ENCODE results near the gene DNAH6.

The DNAH6 gene

GRCh38 chr2:84805250-84805958 is 289.1 kb downstream of the DNAH6 start:
- no peak for DNase-seq

- peak; percentile 41 for DNase-seq
These were observed 290.8 kb downstream of the DNAH6 start for GRCh38 chr2:84807063-84807485.

DNA sequence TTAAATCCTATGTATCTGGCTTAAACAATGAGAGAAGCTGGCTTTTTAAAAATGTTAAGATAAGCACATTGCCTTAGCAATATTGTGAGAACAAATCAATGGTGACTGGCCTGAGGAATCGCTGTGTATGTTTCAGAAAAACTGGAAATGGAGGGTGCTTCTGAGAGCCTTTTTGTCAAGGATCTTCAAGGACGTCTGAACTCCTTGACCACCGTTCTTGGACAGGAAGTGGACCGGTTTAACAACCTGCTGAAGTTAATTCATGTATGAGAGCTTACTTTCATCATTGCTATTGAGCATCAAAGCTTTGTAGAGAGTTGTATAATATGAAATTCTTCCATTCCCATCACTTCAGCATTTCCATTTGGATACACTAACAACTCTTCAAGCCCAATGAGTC is 292.0 kb downstream of the DNAH6 start:
- no peak for DNase-seq

GRCh38 chr2:84811839-84812431 is 295.6 kb downstream of the DNAH6 start:
- no peak for DNase-seq

DNA sequence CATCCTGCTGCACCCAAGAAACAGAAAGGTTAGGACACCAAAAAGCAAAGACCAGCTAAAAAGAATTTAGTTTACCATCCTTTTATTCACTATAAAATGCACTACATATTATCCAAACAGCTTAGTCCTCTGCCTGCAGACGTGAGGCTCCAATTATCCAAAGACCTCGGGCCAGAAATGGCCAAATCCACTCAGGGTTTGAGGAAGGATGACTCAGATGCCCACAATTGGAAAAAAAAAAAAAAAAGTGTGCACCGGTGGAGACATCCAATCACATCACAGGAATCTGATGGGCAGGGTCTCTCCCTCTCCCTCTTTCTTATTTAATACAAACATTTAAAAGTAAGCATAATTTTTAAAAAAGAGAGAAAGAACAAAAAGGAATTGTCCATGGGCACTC is 298.8 kb downstream of the DNAH6 start:
- DNase-seq, result no peak

DNA sequence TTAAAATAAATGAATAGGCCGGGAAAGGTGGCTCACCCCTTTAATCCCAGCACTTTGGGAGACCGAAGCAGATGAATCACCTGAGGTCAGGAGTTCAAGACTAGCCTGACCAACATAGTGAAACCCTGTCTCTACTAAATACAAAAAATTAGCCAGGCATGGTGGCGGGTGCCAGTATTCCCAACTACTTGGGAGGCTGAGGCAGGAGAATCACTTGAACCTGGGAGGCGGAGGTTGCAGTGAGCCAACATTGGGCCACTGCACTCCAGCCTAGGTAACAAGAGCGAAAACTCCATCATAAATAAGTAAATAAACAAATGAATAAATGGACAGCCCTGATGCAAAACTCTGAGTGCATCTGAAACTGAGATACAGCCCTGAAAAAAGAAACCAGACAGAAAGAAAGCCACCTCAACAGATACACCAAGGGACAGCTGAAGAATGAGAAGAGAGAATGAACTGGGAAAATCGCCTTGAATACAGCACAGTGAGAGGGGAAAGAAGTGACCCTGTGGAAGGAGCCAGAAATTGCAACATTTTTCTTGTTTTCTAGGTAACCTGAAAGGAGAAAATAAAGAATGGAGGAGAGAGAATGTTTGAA is 300.2 kb downstream of the DNAH6 start:
- DNase-seq, result no peak

GRCh38 chr2:84817239-84817655 is 300.9 kb downstream of the DNAH6 start:
- no peak for DNase-seq

- DNase-seq, result no peak
These were observed 305.5 kb downstream of the DNAH6 start for GRCh38 chr2:84821806-84822205.

DNA sequence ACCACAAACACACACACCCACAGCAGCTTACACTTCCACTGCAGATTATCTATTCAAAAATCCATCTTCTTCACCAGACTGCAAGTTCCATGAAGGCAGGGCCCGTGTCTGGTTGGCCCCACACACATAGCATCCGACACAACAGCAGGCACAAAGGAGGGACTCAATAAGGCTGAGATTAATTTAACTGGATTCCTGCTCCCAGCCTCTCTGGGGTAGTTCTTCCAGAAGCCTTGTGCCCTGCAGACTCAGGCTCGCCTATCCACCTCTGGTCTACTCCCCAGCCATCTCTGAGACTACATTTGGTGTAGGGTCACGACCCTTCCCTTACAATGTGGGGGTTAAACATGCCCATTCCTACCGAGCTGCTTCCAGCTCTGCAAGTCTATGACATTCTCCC is 306.9 kb downstream of the DNAH6 start:
- DNase-seq, result no peak

DNA sequence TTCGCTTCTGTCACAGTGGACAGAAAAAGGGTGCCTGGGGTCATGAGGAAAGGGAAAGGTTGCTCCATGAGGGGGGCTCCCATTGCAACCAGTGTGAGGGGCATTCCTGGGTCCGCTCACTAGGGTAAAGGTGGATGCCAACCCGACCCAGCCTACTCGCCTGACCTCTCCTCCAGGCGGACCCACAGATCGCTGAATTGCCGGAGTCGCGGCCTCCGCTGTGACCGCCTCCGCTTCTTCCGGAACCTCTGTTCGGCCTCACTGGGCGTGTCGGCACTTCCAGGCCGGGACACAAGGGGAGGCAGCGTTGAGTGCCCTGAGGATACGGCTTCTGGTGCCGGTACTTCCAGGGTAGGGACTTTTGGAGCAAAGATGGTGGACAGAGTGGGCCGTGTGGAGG is 307.5 kb downstream of the DNAH6 start:
- no peak for DNase-seq

GRCh38 chr2:84827978-84828575 is 311.8 kb downstream of the DNAH6 start:
- no peak for DNase-seq

- no peak for DNase-seq
These were observed 313.4 kb downstream of the DNAH6 start for GRCh38 chr2:84829693-84830092.

DNA sequence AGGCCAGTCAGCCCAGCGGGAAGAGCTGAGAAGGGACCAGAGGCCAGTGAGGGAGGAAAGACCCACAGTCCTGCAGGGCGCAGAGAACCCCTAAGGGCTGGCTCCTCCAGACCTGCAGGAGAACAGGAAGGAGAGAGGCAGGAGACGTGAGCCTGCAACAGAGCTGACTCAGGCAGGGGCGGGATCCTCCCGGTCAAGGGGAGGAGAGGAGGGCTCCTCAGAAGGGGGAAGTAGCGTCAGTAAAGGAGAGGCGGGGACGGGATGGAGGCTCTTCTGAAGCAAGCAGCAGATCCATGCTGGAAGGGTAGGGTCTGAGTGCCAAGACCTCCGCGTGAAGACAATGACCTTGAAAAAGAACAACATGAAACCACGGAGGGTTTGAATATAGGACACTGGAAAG is 313.8 kb downstream of the DNAH6 start:
- DNase-seq, result peak; percentile 40

DNA sequence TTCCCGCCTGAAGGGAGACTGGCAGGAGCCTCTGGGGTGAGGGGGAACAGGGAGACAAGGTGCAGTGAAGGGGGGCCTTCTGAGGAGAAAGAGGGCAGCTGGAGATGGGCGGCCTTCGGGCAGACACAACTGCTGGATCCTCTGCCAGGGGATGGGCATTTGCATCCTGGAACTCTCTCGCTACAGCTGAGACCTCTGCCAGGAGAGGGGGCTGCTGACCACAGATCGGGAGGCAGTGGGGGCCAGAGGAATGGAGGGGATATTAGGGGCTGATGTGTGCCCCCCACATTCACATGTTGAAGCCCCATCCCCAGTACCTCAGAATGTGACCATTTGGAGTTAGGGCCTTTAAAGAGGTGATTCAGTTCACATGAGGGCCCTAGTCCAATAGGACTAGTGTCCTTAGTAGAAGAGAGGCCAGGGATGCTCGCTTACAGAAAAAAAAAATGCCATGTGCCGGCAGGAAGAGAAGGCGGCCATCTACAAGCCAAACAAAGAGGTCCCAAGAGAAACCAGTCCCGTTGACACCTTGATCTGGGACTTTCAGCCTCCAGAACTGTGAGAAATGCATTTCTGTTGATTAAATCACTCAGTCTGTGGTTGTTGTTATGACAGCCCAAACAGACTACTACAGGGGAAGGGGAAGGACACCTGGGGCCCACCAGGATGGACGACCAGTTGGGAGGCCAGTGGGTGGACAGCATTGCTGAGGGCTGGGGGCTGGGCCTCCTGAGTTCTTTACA is 314.6 kb downstream of the DNAH6 start:
- no peak for DNase-seq

DNA sequence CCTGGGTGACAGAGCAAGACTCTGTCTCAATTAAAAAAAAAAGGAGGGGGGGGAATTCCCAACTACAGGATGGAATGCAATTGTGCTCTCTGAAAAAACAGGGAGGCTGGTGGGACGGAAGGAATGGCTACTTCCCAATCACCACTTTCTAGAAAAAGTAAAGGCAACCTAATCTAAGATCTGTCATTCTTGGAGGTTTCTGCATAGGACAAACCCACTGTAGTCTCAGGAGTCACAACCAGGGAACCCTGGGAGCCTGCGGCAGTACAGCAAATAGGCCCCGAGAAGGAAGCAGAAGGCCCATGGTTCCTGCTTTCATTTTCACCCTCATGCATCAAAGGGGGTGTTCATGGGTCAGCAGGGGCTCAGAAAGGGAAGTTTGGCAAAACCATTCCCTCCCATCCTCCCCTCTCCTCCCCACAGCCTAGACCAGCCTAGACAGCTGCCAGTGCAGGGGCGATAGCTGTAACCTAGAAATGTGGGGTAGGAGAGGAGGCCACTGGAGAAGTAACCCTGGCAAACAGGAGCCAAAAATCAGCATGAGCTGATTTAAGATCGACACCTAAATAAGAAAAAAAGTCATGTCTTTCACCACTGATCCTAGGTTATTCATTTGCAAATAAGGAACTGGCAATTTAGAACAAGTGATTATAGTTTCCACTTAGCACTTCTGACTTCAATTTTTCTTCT is 316.6 kb downstream of the DNAH6 start:
- DNase-seq, result no peak

DNA sequence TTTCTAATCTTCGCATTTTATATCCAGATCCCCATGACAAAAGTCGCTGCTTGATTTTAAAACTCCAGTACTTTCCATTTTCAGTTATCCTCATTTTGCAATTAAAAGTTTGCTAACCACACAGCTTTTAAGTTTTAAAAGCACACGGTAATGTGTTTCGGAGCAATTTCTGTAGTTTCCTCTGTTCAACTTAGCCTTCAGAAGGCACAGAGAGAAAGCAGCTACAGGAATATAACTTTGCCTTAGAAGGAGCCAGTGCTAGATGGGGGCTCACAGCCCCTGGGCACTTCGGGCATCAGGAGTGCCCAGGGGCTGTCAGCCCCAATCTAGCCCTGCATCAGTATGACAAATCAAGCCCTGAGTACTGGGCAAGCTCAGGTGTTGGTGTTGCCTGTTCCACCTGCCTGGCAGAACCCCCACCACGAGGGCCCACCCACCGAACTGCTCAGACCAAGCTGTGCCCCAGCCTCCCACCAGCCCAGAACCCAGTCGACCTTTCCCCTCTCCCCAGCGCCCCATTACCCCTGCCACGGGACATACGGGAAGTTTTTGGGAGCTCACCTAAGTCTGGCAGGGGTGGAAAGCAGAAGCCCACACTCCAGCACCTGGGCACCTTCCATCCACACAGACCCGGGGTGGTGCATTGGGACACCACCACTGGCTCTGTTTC is 317.3 kb downstream of the DNAH6 start:
- DNase-seq, result no peak

GRCh38 chr2:84836215-84836614 is 319.9 kb downstream of the DNAH6 start:
- no peak for DNase-seq

DNA sequence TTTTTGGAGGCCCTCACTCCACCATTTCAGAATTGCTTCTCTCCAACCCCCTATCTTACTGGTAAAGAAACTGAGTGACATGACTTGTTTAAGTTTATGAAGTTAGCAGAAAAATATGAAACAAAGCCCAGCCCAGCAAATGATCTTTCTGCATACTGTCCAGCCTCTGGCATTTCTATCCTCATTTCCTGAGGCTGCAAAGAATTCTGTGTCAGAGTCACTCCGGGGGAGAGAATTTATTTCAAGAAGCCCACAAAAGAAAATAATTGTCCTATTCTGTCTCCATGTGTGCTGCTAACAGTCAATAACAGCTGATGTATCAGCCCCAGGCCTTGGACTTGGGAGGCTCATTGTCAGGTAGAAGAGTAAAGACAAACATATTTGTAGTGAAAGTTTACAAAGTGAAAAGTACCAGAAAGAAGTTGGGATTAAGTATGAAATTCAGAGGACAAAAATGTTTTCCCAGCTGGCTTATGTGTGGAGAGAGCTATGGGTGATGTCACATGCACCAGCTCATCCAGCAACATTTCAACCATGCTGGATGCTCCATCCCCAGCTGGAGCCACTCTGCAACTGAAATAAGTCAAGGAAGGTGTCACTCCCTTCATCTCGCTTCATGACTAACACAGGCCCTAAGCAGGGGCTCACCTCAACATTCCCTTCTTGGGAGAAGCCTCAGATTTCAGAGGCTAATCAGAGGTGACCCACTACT is 322.3 kb downstream of the DNAH6 start:
- DNase-seq, result no peak

GRCh38 chr2:84839851-84840250 is 323.6 kb downstream of the DNAH6 start:
- DNase-seq, result no peak

DNA sequence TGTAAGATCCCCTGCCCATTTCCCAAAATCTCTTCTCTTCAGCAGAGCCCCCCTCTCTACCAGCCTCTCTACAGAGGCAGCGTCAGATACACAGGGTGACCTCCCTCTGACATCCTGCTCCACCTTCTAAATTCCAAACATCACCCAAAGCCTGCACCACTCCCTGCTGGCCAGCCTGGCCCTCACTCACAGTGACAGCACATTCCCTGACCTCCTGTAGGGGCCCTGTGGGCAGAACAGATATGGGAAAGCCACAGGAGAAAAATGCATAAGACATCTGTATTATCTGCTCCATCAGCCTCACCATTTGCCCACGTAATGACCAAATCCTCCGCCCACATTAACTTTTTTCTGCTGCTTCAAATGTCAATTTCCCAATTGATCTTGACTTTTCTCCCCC is 324.0 kb downstream of the DNAH6 start:
- DNase-seq, result no peak

DNA sequence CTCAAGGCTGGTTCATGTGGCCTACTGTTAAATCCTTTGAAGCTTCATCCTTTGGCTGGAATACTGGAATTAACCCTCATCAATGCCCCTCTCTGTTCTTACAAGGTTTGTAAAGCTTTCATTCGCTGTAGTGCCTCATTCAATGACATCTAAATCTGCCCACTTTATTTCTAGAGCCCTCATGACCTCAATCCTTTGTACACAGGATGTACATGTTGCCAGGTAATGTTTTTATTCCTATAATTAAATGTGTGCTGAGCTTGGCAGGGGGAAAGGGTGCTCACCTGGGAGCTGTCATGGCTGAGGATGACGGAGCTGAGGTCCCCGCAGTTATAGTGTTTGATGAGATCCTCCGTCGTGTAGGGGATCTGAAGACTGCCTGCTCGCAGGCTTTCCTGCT is 325.3 kb downstream of the DNAH6 start:
- DNase-seq, result no peak

GRCh38 chr2:84844141-84844540 is 327.8 kb downstream of the DNAH6 start:
- DNase-seq, result no peak
